HEK293 (cell line): Measurements from ENCODE around the gene EEF2KMT.

Source experiments
- PRDM1 ChIP-seq: fragments of 450-650 bp; formaldehyde crosslinking; IDR thresholded peaks from 2 replicates; pipeline ENCODE4; 2016; ENCODE audit warnings: missing biosample characterization, missing genetic modification characterization
- YY1 ChIP-seq: fragments of 450-650 bp; formaldehyde crosslinking; IDR thresholded peaks from 2 replicates; pipeline ENCODE4 v1.5.1; 2018; ENCODE audit warnings: missing biosample characterization, missing genetic modification characterization
- YY2 ChIP-seq: fragments of 450-650 bp; formaldehyde crosslinking; IDR thresholded peaks from 2 replicates; pipeline ENCODE4 v1.5.1; 2016; ENCODE audit warnings: missing biosample characterization, missing genetic modification characterization
- ZFHX2 ChIP-seq: fragments of 450-650 bp; formaldehyde crosslinking; conservative IDR thresholded peaks from 2 replicates; pipeline ENCODE4 v1.5.1; 2016; ENCODE audit warnings: missing biosample characterization, missing genetic modification characterization
- ZNF112 ChIP-seq: fragments of 450-650 bp; formaldehyde crosslinking; IDR thresholded peaks from 2 replicates; pipeline ENCODE4 v1.5.0; 2017; ENCODE audit warnings: missing biosample characterization, missing genetic modification characterization
- ZNF274 ChIP-seq, 2 experiments: fragments of 200-500 bp in 1 of 2; fragments of 450-650 bp in 1 of 2; sonication (Bioruptor generic) in 1 of 2; formaldehyde crosslinking in 1 of 2; IDR thresholded peaks; 2 replicates each; pipeline versions ENCODE4 v1.5.1 to v1.6.1; 2014 to 2016; ENCODE audit warnings: borderline replicate concordance in 1 of 2, inconsistent platforms in 1 of 2, low read length in 1 of 2, missing biosample characterization in 1 of 2, missing genetic modification characterization in 1 of 2
- ZNF510 ChIP-seq: fragments of 450-650 bp; formaldehyde crosslinking; IDR thresholded peaks from 2 replicates; pipeline ENCODE4 v1.5.1; 2018; ENCODE audit warnings: mild to moderate bottlenecking, missing genetic modification characterization, missing biosample characterization; ENCODE audit not compliant: insufficient replicate concordance

GRCh38 chr16:5062790-5063765 is 34.5 kb downstream of the EEF2KMT start:
- TF ChIP-seq ZNF112 (no peak), ZNF274 (IDR thresholded peaks at IDR 0.05; ENCODE audit: low read length) (no peak), ZNF274 (tag by site-specific recombination; IDR thresholded peaks at IDR 0.05; ENCODE audit: borderline replicate concordance) (no peak), PRDM1 (tag by site-specific recombination) (no peak), YY2 (tag by site-specific recombination) (no peak), ZNF510 (no peak), ZFHX2 (tag by site-specific recombination) (no peak), YY1 (no peak)
